Medulla oblongata (tissue), 1 donor: ENCODE measurements around the gene BCL2.

Experiments used
- DNase-seq: peaks from one replicate; pipeline ENCODE4 v3.0.0-alpha.2; 2015; ENCODE audit errors: extremely low spot score

The BCL2 gene

DNA sequence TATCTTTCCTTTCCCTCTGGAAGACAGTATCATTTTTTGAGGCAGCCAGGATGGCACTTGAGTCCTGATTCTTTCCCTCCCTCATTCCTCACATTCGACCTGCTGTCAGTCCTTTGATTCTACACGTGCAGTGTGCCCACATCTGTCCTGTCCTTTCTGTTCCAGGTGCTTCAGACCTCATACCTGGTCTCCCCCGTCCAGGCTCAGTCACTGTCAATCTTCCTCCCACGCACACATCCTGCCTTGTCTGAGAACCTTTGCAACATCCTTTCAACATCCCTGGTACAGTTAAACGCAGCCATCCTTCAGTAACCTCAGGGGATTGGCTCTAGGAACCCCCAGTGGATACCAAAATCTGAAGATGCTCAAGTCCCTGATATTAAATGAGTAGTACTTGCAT lies 10.1 kb downstream of the BCL2 start:
- no peak for DNase-seq

DNA sequence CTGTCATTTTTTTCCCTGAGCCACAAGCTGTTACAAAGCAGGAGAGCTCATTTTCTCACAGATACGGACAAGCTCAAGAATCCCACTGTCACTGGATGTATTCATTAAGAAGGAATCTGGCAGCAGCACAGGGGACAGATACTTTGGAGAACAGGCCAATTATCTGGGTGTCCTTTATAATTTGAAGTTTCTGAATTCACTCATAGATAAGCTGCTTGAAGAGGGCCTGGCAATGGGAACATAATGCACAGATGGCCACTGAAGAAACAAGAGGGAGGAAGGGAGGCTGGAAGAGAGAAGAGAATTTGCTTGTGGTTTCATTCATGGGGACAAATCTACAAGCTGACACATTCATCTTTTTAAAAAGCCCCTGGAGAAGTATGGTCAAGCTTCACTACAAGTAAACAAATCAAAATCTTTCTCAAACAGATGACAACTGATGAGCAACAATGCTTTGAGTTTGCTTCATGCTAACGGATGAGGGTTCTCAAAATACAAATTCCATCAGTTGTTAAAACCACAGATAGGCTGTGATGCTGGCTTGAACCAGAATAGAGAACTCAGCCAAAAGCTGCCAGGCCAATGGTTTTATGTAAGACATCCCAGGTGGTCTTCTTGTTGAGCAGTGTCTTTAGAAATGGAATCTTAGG lies 11.9 kb downstream of the BCL2 start:
- DNase-seq: peak; percentile 36

DNA sequence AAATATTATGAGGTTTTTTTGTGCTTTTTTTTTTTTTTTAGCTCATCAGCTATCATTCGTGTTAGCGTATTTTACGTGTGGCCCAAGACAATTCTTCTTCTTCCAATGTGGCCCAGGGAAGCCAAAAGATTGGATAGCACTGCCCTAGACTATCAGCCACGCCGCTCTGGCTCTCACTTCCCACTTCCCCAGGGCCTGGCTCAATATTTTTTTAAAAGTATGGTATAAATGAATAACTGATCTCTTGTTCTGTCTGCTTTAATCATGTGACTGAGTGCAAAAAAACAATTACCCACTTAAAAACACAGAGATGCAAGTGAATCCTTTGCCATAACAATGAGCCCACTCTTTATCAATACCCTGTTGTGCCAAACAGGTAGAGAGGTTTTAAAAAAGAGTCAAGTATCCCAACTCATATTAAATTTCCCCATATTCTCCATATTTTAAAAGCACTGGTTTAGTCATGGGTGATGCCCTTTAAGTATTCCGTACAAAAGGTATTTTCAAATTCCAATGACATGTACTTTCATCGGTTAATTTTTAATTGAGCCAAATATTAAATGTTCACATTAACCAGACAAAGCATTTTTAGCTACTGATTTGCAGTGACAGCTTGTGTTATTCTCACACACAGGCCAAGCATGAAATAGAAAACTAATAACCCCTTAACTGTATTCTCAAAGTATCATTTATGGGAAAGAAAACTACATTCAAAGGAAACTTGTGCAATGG lies 12.6 kb downstream of the BCL2 start:
- DNase-seq: no peak

DNA sequence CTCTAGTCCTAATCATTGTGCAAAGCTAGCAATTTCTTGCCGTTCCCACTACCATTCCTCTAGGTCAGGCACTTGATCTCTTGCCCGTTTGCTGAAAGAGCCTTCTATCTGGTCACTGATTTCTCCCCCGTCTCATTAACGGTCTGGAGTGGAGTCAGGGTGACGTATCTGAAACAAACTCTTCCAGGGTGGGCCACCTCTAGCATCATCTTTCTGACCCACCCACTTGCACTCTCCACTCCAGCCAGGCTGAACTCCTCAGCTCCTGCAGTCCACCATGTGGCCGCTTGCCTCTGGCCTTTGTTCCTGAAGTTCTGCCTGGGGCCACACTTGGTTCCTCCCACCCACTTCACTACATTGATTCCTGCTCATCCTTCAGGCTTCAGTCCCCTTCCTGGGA lies 13.3 kb downstream of the BCL2 start:
- DNase-seq: no peak

DNA sequence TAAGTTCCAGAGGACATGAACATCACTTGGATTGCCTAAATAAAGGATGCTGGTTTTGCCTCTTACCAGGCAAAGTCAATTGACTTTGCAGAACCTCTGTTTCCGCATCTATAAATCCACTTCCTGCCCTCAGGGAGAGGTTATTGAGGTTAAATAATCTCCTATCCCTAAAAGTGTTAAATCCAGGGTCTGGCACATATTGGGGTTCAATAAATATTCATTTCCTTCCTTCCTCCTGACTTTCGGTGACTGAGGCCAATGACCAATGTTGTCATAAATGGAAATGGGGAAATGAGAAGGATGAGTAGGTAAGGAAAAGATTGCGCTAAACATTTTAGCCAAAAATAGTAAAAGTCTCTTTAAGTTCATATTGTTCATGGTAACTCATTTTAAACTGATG lies 16.0 kb downstream of the BCL2 start:
- DNase-seq: peak; percentile 44

DNA sequence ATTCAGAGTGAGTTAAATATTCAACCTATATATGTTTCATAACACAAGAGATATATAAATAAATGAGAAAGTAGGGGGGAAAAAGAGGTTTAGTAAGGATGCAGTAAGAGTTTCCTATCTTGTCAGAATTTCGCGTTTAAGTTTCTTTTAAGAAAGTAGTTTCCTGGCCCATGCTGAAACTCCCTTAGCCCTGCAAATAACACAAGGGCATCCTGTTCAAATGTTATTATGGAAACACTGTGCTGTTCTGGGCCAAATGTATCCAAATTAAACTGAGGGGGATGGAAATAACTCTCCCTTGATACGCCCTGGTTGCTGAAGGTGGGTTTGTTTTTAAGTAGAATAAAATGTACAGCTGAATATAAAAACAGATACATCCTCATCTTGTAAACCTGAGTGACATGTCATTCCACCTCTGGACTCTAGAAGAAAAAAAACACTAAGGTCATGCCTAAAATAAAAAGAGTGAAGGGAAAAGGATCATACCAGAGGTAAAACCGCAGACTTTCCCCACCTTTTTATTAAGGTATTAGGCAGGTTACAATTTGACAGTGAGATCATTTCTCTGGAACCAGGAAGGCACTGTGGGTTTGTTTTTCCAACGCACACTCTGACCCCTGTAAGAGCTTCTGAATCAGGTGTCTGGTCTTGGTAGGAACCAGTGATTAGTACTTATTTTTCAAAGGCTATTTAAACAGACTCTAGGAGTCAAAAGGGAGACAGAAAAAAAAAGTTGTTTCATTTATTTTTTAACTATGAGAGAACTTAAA lies 16.7 kb downstream of the BCL2 start:
- DNase-seq: no peak

DNA sequence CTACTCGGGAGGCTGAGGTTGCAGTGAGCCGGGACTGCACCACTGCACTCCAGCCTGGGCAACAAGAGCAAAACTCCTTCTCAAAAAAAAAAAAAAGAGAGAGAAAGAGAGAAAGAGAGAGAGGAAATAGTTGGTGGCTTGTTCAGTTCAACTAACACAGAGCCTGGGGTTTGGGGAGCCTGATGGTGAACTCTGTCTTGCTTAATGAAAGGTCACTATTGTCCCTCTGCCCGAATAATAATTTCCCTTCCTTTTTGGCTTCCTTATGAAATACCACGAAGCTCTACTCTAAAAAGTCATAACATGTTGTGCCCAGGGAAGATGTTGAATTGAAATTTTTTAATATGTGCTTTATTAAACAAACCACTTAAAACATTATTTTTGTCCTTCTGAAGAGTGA lies 17.3 kb downstream of the BCL2 start:
- no peak for DNase-seq

DNA sequence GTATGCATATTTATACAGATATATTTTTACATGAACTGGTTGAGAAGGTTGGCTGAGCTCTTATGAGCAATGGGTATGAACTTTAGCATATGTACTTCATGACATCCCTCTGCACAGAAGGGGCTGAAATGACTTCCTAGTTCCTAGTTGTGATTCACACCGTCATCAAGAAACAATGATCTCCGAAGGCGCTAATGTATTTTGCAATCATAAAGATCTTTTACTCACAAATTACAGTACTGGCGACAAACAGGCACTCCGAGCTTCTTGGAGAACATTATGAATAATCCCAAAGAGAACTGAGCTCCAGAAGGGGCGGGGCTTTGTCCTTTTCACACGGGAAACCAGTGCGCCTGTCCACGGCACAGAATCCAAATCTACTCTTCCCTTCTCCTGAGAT lies 18.1 kb downstream of the BCL2 start:
- no peak for DNase-seq

DNA sequence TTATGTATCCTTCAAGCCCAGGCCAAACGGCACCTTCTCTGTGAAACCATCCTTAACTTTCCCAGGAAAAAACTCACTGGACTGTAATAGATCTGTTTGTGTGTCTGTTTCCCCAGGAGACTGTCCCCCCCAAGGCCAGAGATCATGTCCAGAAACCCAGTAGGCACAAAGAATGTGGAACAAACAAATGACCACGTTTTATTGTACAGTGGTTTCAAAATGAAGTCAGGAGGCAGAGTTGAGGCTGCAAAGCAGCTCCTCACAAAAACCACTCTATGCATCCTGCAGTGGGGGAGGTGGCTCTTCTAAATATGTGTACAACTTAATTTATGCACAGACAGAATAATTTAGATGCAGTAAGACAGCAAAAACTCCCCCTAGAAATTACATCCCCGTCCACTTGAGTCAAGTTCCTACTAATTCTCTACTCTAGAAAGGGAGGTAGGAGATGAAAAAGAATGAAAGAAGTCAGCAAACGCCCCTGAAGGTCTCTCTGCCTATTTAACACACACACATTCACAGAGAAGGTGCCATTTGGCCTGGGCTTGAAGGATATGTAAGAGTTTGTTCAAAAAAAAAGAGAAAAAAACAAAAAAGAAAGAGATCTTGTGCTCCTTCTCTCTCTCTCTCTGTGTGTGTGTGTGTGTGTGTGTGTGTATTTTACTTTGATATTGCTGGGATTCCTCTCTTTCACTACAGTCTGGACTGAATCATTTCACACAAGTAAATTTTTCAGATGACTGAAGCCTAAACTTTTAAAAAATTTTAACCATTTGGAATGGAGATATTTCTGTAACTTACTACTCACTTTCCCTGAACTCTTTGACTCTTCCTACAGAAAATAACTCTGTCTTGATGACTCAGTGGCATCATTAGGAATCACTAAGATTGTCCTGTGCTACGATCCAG lies 19.5 kb downstream of the BCL2 start:
- DNase-seq: no peak

DNA sequence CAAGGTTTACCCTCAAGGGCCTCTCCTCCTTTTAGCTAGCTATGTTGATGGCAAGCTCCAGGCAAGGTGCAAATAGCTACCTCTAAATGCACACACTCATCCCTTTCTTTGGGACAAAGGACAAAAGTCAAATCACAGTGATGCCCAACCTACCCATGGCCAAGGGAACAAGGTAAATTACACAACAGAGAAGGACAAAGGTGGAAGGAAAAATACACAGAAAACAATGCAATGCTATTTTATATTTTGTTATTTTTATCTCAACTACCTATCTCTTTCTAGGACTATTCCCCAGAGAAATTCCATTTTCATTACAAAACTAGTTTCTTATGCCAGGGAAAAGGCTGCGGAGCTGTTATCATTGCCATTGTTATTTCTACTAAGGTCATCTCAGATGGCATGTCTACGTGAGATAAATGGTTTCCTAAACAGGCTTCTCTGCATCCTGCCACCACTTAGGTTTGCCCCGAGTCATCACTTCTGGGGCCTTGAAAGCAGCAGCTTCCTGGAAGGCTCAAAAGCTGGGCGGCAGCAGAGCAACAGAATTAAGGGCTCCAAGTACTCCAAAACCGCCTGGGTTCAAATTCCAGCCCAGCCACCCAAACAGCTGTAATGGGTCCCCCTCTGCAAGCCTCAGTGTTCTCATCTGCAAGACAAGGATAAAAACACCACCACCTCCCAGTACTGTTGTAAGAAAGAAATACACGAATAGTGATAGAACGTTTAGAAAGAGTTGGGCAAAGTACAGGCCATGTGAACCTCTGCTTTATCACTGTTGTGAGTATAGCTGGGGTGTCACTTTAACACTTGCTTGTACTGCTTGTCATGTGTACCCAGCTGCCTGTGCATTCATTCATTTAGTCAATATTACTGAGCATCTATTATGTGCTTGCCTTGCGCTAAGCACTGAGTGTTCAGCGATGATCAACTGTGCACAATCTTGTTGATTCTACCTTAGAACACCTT lies 20.9 kb downstream of the BCL2 start:
- no peak for DNase-seq

DNA sequence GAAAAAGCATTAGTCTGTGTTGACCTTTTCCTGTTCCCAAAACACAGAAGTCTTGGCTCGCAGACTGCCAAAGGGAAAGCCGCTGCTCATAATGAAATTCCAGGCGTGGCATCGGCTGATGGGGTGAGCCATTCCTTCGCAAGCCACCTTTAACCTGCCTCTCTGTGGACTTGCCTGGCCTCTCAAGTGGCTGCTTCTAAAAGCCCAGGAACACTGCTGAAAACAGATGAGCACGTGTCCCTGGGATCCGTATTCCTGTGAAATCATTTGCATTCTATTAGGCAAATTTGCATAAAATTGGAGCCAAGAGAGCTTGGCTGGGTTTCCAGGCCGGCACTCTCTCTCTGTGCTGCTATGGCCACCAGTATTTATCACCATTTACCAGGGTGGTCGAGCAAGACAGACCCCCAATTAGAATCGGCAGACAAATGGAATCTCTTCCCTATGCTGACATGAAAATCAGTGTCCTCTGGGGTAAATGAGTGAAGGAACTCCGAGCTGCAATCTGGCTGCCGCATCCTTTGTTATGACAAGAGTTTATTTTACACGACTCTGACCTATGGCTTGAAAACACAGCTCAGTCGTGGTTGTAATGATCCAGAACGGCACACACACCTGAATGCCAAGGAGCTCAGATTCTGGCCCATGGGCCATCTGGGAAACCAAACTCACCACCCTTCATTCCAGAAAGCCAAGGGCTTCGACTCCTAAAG lies 21.7 kb downstream of the BCL2 start:
- peak; percentile 66 for DNase-seq

DNA sequence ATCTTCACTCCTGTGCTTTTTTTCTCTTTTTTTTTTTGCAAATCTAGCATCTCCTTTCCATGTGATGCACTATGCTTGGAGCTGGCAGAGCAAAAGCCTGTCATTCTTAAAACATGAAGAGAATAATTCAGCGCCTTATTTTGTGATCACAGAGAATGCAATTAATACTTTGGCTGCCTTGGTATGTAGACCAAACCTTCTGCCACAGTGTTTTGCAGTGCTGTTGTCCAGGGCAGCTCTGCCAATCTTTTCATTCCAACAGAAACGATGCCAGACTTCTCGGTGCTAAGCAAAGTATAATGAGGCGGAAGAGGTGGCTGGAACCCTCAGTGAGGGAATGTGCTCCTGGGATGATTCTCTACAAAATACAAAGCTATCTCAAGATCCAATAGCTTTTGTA lies 25.6 kb downstream of the BCL2 start:
- DNase-seq: peak; percentile 81

DNA sequence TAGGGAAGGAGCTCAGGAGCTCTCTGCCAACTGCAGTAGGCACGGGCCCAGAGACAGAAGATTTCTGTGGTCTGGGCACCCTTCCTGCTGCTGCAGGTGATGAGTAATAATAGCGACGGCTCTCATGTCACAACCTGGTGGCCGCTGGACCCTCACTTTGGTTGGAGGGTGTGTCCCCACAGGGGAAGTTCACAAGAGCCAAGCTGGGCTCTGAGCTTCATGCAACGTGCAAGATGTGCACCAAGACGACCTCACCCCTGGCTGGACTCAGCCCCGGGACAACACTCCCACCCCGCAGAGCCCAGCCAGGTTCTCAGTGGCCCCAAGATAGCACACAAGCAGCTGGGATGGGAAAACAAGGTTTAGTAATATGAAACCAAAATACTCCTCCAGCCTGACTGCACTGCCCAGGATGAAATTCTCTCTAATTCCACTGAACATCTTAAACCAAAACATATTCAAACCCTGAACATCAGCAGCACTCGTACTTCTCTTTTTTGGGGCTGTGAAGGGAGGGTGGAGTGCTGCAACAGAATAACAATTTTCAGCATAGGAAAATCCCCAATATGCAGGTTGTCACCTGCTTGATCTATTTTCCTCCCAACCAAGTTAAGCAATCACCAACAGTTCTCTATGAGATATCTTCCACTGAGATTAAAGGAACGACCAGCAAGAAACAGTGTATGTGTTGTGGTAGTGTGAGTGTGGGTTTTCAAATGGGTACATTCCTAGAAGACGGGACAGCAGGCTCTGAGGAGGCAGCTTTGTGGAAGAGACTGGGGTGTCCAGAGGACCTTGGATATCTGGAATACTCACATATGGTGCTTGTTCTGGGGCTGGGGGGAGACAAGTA lies 26.5 kb downstream of the BCL2 start:
- DNase-seq: no peak

DNA sequence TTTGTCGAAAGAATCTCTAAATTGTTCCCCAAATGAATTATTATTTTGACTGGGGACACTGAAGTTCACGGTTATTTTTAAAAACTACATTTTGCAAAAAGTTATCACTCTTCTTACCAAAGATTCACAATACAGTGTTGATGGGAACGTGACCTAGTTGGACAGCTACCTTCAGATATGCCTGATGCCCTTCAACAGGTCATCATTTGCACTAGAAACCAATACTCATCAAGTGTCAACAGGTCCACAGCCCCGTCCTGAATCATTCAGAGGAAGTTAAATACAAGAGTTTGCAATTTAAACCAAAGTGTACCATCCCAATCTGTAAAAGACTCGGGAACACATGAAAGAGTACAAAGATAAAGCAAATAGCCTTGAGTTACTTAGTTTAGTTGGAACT lies 28.3 kb downstream of the BCL2 start:
- DNase-seq: no peak

DNA sequence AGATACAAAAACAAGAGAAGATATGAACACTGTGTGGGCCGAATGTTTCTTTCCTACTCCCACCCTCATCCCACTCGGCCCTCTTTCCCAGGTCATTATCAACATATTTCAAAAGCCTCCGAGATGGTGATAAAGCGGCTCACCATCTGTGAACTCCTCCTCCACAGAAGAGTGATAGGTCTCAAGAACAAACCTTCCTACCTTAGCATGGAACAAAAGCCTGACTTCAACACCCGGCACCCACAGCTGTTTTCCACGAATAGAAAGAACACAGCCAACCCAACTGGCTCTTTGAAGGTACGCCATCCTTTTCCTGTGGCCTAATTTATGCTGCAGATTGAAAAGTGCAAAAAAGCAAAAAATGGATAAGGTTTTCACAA lies 28.8 kb downstream of the BCL2 start:
- no peak for DNase-seq

DNA sequence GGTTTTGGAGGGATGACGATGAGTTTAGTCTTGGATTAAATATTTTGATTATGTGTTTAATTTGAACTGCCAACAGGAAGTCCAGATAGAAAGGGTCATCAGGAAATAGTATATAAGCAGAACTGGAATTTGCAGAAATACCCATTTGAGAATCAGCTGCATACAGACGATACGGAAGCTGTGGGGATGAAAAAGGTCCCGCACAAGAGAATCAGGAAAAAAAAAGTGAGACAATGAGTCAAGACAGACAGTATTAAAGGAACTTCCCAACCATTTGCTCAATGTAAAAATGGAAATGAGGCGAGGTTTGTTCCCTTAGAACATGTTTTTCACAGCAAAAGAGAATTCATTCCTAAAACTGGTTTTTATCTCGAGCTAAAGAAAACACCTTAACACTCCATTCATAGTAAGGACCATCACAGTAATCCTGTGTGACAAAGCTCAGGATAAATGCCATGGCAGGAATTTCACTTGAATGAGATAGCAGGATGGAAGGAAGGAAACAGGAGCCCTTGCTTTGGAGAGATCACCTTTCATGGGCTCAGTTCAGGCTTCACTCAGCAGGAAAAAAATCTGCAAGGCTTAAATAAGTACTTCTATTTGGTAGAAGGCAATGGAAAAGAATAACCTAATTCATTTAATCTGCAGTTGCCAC lies 29.3 kb downstream of the BCL2 start:
- no peak for DNase-seq

DNA sequence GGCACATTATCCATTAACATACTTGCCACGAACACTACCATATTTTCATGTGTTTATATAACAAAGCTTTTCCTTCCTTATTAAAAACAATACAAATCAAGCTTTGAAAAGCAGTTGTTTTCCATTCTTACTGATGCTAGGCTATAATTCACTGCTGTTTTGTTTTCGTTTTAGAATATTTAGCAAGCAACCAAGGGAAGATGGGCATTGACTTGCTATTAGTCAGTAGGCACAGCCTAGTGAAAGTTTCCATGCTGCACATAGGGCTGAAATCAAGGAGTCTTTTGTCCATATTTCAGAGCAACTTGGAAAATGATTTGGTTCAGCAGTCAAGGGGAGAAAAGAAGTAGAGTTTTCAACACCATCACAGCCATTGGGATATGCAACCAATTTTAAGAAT lies 31.3 kb downstream of the BCL2 start:
- DNase-seq: no peak

DNA sequence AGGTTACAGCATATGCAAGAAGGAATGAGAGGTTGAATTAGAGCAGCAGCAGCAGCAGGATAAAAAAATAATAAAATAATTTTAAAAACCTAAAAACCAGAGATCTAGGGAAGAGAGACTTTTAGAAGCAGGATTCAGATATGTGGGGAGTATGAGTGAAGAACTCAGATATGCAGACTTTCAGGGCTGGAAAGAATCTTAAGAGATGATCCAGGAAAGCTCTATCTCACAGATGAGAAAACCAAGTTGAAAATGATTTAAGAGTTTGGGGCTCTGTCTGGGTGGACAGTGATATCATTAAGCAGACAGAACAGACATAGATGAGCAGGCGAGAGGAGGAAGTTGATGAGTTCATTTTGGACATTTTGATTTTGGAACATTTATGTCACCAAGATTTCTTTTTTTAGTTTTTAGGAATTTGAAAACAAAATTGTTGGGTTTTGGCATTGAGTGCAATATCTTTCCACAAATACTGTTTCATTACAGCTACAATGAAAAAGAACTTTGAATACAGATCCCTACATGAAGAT lies 31.8 kb downstream of the BCL2 start:
- no peak for DNase-seq
